GM23248 (cell line): ENCODE data around the gene TTC39C.

ENCODE experiments used
- EZH2 ChIP-seq: fragments of 200-600 bp; sonication (generic); IDR thresholded peaks from 2 replicates; pipeline ENCODE4 v1.6.1; 2018; ENCODE audit warnings: antibody characterized with exemption, mild to moderate bottlenecking; ENCODE audit not compliant: insufficient read depth, poor library complexity, severe bottlenecking
- EZH2phosphoT487 ChIP-seq: fragments of 200-600 bp; sonication (generic); IDR thresholded peaks from 2 replicates; pipeline ENCODE4 v1.6.1; 2018; ENCODE audit warnings: antibody characterized with exemption, moderate library complexity, mild to moderate bottlenecking, low read depth; ENCODE audit not compliant: insufficient read depth

GRCh38 chr18:24035316-24035715 is 20.8 kb downstream of the TTC39C start:
- no peak for TF ChIP-seq EZH2phosphoT487
- no peak for TF ChIP-seq EZH2
